Spinal cord (tissue), 10 donors: ENCODE measurements around the gene RCE1. TPM values are rescaled to one million over a fixed set of nuclear protein-coding genes. Genes with fewer than 3 reads are reported as not detected.

ENCODE experiments used
- DNase-seq, 6 donors: peaks; one replicate each; pipeline versions ENCODE4 v3.0.0 to v3.0.0-alpha.2; 2013 to 2015; ENCODE audit warnings: low spot score in 6 of 6, low read depth in 4 of 6
- H3K27ac ChIP-seq: one replicate; pipeline ENCODE4 v1.5.1; 2013; ENCODE audit warnings: low read depth, low read length, control low read depth
- H3K27me3 ChIP-seq: one replicate; pipeline ENCODE4 v1.6.1; 2013; ENCODE audit warnings: low read length; ENCODE audit not compliant: control insufficient read depth, insufficient read depth
- H3K36me3 ChIP-seq: one replicate; pipeline ENCODE4 v1.6.1; 2013; ENCODE audit warnings: low read length; ENCODE audit not compliant: control insufficient read depth, insufficient read depth
- H3K4me1 ChIP-seq: one replicate; pipeline ENCODE4 v1.6.1; 2013; ENCODE audit warnings: low read length; ENCODE audit not compliant: control insufficient read depth, insufficient read depth
- H3K4me3 ChIP-seq: one replicate; pipeline ENCODE4 v1.5.1; 2013; ENCODE audit warnings: low read depth, low read length, control low read depth
- H3K9me3 ChIP-seq: one replicate; pipeline ENCODE4 v1.6.1; 2013; ENCODE audit warnings: low read length; ENCODE audit not compliant: control insufficient read depth, insufficient read depth
- WGBS: methylation state at CpG from one replicate; pipeline ENCODE4 v1.1.5; 2013; ENCODE audit warnings: missing lambda C conversion rate; ENCODE audit not compliant: insufficient coverage; 5-methylcytosine and 5-hydroxymethylcytosine counted together
- polyA plus RNA-seq, 2 donors: library from polyadenylated mRNA; unstranded; fragments of 120-200 nt; gene quantifications; one replicate each; pipeline ENCODE4 v1.2.1, GENCODE V29; 2013; ENCODE audit not compliant: insufficient read length in 2 of 2
- total RNA-seq, 2 donors: library from RNA; depleted of rRNA in 1 of 2; stranded (reverse); fragments of 120-200 nt in 1 of 2; fragments of >200 nt in 1 of 2; gene quantifications; one replicate each; pipeline versions ENCODE4 v1.2.3 to v1.2.4, GENCODE V29; 2013 to 2014
- donor health status: healthy.

Gene RCE1
- total and polyA plus RNA-seq, 4 donors: 9.8 to 32.1 (median 20.1) TPM

- Histone ChIP-seq H3K4me3 (no peak overlapping the region), H3K4me1 (peaks cover 11% of the 10 kb centered on the region), H3K27me3 (no peaks in the 10 kb centered on the region), H3K36me3 (peaks cover 88% of the 10 kb centered on the region), H3K9me3 (no peaks in the 10 kb centered on the region), H3K27ac (no peak overlapping the region)
- no peak for DNase-seq
- 97% methylated on average over 10 of the region's 10 CpGs for WGBS
Measured at GRCh38 chr11:66850235-66850587, 7.0 kb downstream of the RCE1 start.

GRCh38 chr11:66850588-66851238, 7.5 kb downstream of the RCE1 start:
- Histone ChIP-seq H3K36me3 (peaks cover 83% of the 10 kb centered on the region), H3K27me3 (no peaks in the 10 kb centered on the region), H3K9me3 (no peaks in the 10 kb centered on the region), H3K27ac (no peak overlapping the region), H3K4me3 (no peak overlapping the region), H3K4me1 (peaks cover 13% of the 10 kb centered on the region)
- 91% methylated on average over 21 of the region's 23 CpGs for WGBS
- DNase-seq: no peak

GRCh38 chr11:66851239-66851596, 8.0 kb downstream of the RCE1 start:
- Histone ChIP-seq H3K4me1 (peaks cover 15% of the 10 kb centered on the region), H3K9me3 (no peaks in the 10 kb centered on the region), H3K36me3 (peaks cover 78% of the 10 kb centered on the region), H3K27ac (no peak overlapping the region), H3K4me3 (no peak overlapping the region), H3K27me3 (no peaks in the 10 kb centered on the region)
- 71% methylated on average over 3 of the region's 4 CpGs for WGBS
- DNase-seq: no peak

GRCh38 chr11:66851698-66852465, 8.6 kb downstream of the RCE1 start:
- Histone ChIP-seq H3K4me3 (no peak overlapping the region), H3K27ac (no peak overlapping the region), H3K4me1 (peaks cover 15% of the 10 kb centered on the region), H3K27me3 (no peaks in the 10 kb centered on the region), H3K36me3 (peaks cover 72% of the 10 kb centered on the region), H3K9me3 (no peaks in the 10 kb centered on the region)
- WGBS: 79% methylated on average over 26 of the region's 26 CpGs
- DNase-seq: no peak

- H3K36me3 ChIP-seq: peaks cover 69% of the 10 kb centered on the region
- DNase-seq: no peak
- WGBS: 88% methylated on average over 26 of the region's 26 CpGs
- H3K27ac ChIP-seq: no peak overlapping the region
- no peaks in the 10 kb centered on the region for H3K9me3 ChIP-seq
- no peaks in the 10 kb centered on the region for H3K27me3 ChIP-seq
- H3K4me3 ChIP-seq: no peak overlapping the region
- peaks cover 20% of the 10 kb centered on the region for H3K4me1 ChIP-seq
Measured at GRCh38 chr11:66852466-66853241, 9.4 kb downstream of the RCE1 start.

- no peaks in the 10 kb centered on the region for H3K27me3 ChIP-seq
- H3K4me3 ChIP-seq: no peak overlapping the region
- H3K27ac ChIP-seq: no peak overlapping the region
- H3K36me3 ChIP-seq: peaks cover 70% of the 10 kb centered on the region
- DNase-seq: no peak
- peaks cover 28% of the 10 kb centered on the region for H3K4me1 ChIP-seq
- no peaks in the 10 kb centered on the region for H3K9me3 ChIP-seq
- 92% methylated on average over 26 of the region's 26 CpGs for WGBS
Measured at GRCh38 chr11:66853242-66854229, 10.3 kb downstream of the RCE1 start.

- Histone ChIP-seq H3K9me3 (no peaks in the 10 kb centered on the region), H3K4me3 (no peak overlapping the region), H3K4me1 (peaks cover 34% of the 10 kb centered on the region), H3K27ac (no peak overlapping the region), H3K36me3 (peaks cover 70% of the 10 kb centered on the region), H3K27me3 (no peaks in the 10 kb centered on the region)
- WGBS: 94% methylated on average over 12 of the region's 12 CpGs
- no peak for DNase-seq
Measured at GRCh38 chr11:66854231-66854661, 11.0 kb downstream of the RCE1 start.

- H3K4me1 ChIP-seq: peaks cover 37% of the 10 kb centered on the region
- H3K27ac ChIP-seq: no peak overlapping the region
- H3K36me3 ChIP-seq: peaks cover 70% of the 10 kb centered on the region
- H3K4me3 ChIP-seq: no peak overlapping the region
- H3K9me3 ChIP-seq: no peaks in the 10 kb centered on the region
- H3K27me3 ChIP-seq: no peaks in the 10 kb centered on the region
- DNase-seq: no peak
- 98% methylated on average over 15 of the region's 15 CpGs for WGBS
Measured at GRCh38 chr11:66854729-66855211, 11.5 kb downstream of the RCE1 start.
